Activated T-cell treated with anti-CD3 and anti-CD28 coated beads, Interleukin-2, amount 50 U/mL, for 72 hours (primary cell): ENCODE measurements around the gene MRTFB. TPM values are rescaled to one million over a fixed set of nuclear protein-coding genes. Genes with fewer than 3 reads are reported as not detected.
A peak's percentile ranks its signal among the peaks of the same experiment; 100 is the strongest.

ENCODE experiments used
- ATAC-seq, 2 donors: fragments of 150-1000 bp; cut with Tn5 transposase; replicated peaks in 1 of 2; 2 replicates each; pipeline ENCODE4 v1.10.0; 2021; ENCODE audit warnings: moderate library complexity in 2 of 2, mild to moderate bottlenecking in 1 of 2
- DNase-seq, 2 donors: peaks; one replicate each; pipeline ENCODE4 v3.0.0; 2021 to 2022; ENCODE audit warnings: mixed read lengths in 1 of 2
- H3K27ac Mint-ChIP-seq: one replicate; pipeline ENCODE4 v1.8.0; 2022; ENCODE audit warnings: mild to moderate bottlenecking, moderate library complexity, mixed read lengths
- H3K27me3 Mint-ChIP-seq: one replicate; pipeline ENCODE4 v1.8.0; 2022; ENCODE audit warnings: low read depth, mixed read lengths
- H3K36me3 Mint-ChIP-seq, 2 donors: one replicate each; pipeline ENCODE4 v1.8.0; 2022; ENCODE audit warnings: mixed read lengths in 2 of 2, mild to moderate bottlenecking in 1 of 2; ENCODE audit not compliant: insufficient read depth in 2 of 2
- H3K4me1 Mint-ChIP-seq: one replicate; pipeline ENCODE4 v1.8.0; 2022; ENCODE audit warnings: low read depth, mixed read lengths
- H3K4me3 Mint-ChIP-seq, 2 donors: one replicate each; pipeline ENCODE4 v1.8.0; 2022; ENCODE audit warnings: mild to moderate bottlenecking in 2 of 2, mixed read lengths in 2 of 2, moderate library complexity in 2 of 2
- H3K9me3 Mint-ChIP-seq, 2 donors: one replicate each; pipeline ENCODE4 v1.8.0; 2022; ENCODE audit warnings: mixed read lengths in 2 of 2
- total RNA-seq, 2 donors: library from RNA; stranded (reverse); gene quantifications; one replicate each; pipeline ENCODE4 v1.2.3, GENCODE V29; 2022

MRTFB gene
- total RNA-seq, 2 donors from 2014 or later, result 22.5 to 27.1 TPM

- H3K4me3 Mint-ChIP-seq, result no peak overlapping the region
- no peaks in the 10 kb centered on the region for H3K9me3 Mint-ChIP-seq
- H3K4me1 Mint-ChIP-seq, result peaks cover 28% of the 10 kb centered on the region
- peaks cover 0 to 2% of the 10 kb centered on the region in 2 donors for H3K36me3 Mint-ChIP-seq
- ATAC-seq, result no peak
- H3K27ac Mint-ChIP-seq, result no peak overlapping the region
- no peak for DNase-seq
- no peaks in the 10 kb centered on the region for H3K27me3 Mint-ChIP-seq
Observed at GRCh38 chr16:14074544-14074943, 3.4 kb downstream of the MRTFB start.

- Mint-ChIP-seq H3K9me3 (no peaks in the 10 kb centered on the region), H3K4me1 (peaks cover 21% of the 10 kb centered on the region), H3K27ac (no peak overlapping the region), H3K27me3 (no peaks in the 10 kb centered on the region), H3K36me3 (peaks cover 2 to 6% of the 10 kb centered on the region in 2 donors), H3K4me3 (no peak overlapping the region)
- DNase-seq (no peak), ATAC-seq (no peak)
Observed at GRCh38 chr16:14077918-14078317, 6.8 kb downstream of the MRTFB start.

GRCh38 chr16:14086477-14086876 lies 15.4 kb downstream of the MRTFB start:
- Mint-ChIP-seq H3K9me3 (no peaks in the 10 kb centered on the region), H3K36me3 (no peaks in the 10 kb centered on the region), H3K4me3 (no peak overlapping the region), H3K4me1 (peaks cover 10% of the 10 kb centered on the region), H3K27me3 (no peaks in the 10 kb centered on the region), H3K27ac (no peak overlapping the region)
- no peak for DNase-seq
- ATAC-seq, result no peak

DNA sequence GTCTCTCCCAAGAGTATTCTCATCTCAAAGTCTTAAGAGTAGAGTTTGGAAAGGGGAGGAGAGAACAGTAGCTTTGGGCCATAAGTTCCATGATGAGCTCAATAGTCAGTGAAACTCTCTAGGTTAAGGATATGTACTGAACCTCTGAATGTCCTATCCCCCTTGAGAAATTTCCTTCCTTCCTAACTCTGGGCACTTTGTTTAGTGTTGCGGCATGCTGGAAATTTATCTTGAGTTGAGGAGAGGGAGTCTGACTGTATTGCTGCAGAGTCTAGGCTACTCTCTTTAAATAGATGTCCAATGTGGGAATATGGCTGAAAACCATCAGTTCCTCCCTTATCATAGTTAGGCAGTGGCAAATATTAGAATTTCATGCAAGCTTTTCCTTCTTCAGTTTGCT lies 16.1 kb downstream of the MRTFB start:
- Mint-ChIP-seq H3K27ac (no peak overlapping the region), H3K4me3 (no peak overlapping the region)
- ATAC-seq, result no peak

GRCh38 chr16:14087590-14088154 lies 16.6 kb downstream of the MRTFB start:
- no peak overlapping the region for H3K4me3 Mint-ChIP-seq
- DNase-seq (no peak), ATAC-seq (no peak)
- peaks cover 18% of the 10 kb centered on the region for H3K4me1 Mint-ChIP-seq
- H3K9me3 Mint-ChIP-seq, result no peaks in the 10 kb centered on the region
- no peak overlapping the region for H3K27ac Mint-ChIP-seq
- H3K36me3 Mint-ChIP-seq, result no peaks in the 10 kb centered on the region
- H3K27me3 Mint-ChIP-seq, result no peaks in the 10 kb centered on the region

More for the DNA sequence above, 16.1 kb downstream of the MRTFB start:
- H3K27me3 Mint-ChIP-seq, result no peaks in the 10 kb centered on the region
- no peak for DNase-seq
- H3K4me1 Mint-ChIP-seq, result peaks cover 13% of the 10 kb centered on the region
- H3K36me3 Mint-ChIP-seq, result no peaks in the 10 kb centered on the region
- H3K9me3 Mint-ChIP-seq, result no peaks in the 10 kb centered on the region

DNA sequence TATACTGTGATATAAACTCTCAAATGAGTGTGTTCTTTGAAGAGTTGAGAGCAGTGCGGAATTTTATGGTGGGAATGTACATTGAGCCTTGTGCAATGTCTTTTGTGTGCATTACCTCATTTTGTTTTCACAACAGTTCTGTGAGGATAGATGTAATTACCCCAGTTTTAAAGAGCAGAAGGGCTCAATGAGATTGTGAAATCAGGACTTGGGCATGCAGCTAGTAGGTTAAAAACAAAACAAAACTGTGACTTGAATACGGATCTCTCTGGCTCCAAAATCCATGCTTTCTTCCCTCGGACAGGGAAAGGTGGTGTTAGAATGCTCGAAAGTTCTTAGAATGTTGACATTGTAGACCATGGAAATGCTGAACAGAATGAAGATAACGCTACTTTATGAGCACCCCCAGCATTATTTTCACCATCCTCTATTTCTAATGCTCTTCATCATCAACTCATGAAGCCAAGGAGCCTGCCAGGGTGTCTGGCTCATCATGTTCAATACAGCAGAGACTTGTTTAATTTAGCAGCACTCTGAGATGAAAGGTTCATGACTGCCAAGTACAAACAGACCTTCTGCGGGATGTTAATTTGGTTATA lies 17.1 kb downstream of the MRTFB start:
- Mint-ChIP-seq H3K9me3 (no peaks in the 10 kb centered on the region), H3K27me3 (no peaks in the 10 kb centered on the region), H3K36me3 (no peaks in the 10 kb centered on the region), H3K27ac (no peak overlapping the region), H3K4me1 (peaks cover 18% of the 10 kb centered on the region), H3K4me3 (no peak overlapping the region)
- no peak for ATAC-seq
- DNase-seq, result no peak

DNA sequence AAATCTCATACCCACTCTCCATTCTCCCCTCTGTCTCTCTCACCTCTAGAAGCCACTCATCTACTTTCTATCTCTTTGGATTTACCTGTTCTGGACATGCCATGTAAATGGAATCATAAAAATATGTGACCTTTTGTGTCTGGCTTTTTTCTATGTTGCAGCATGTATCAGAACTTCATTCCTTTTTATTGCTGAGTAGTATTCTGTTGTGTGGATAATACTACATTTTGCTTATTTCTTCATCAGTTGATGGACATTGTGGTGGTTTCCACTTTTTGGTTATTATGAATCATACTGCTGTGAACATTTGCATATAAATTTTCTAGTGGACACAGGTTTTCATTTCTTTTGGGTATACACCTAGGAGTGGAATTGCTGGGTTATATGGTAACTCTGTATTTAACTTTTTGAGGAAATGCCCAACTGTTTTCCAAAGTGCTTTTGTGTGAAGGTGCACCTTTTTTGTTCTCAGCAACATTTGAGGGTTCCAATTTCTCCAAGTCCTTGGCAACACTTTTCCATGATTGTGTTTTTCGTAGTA lies 18.2 kb downstream of the MRTFB start:
- H3K4me1 Mint-ChIP-seq, result peaks cover 24% of the 10 kb centered on the region
- ATAC-seq, result no peak
- no peaks in the 10 kb centered on the region for H3K9me3 Mint-ChIP-seq
- no peaks in the 10 kb centered on the region for H3K27me3 Mint-ChIP-seq
- no peak overlapping the region for H3K27ac Mint-ChIP-seq
- H3K36me3 Mint-ChIP-seq, result no peaks in the 10 kb centered on the region
- DNase-seq, result no peak
- H3K4me3 Mint-ChIP-seq, result no peak overlapping the region

GRCh38 chr16:14092561-14092960 lies 21.4 kb downstream of the MRTFB start:
- no peak overlapping the region for H3K27ac Mint-ChIP-seq
- H3K4me1 Mint-ChIP-seq, result peaks cover 24% of the 10 kb centered on the region
- no peak for ATAC-seq

DNA sequence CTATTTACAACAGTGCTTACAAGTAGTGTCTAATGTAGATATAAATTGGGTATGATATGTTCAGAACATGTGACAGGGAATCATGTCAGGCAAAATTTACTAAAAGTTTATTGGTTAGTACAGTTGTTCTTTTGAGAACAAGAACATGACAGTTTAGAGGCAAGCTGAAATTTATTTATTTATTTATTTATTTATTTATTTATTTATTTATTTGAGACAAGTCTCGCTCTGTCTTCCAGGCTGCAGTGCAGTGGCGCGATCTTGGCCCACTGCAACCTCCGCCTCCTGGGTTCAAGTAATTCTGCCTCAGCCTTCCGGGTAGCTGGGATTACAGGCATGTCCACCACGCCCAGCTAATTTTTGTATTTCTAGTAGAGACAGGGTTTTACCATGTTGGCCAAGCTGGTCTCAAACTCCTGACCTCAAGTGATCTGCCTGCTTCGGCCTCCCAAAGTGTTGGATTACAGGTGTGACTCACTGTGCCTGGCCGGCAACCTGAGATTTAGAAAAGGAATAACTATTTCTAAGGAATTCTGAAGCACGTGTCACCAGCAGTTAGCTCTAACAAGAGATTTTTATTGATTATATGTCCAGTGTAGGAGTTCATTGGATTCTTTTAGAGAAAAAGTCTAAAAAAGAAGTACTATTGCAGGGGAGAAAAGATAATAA lies 24.9 kb downstream of the MRTFB start:
- Mint-ChIP-seq H3K27me3 (no peaks in the 10 kb centered on the region), H3K4me3 (no peak overlapping the region), H3K9me3 (no peaks in the 10 kb centered on the region), H3K27ac (no peak overlapping the region), H3K4me1 (peaks cover 33% of the 10 kb centered on the region), H3K36me3 (peaks cover 0 to 4% of the 10 kb centered on the region in 2 donors)
- ATAC-seq (no peak), DNase-seq (no peak)

More at GRCh38 chr16:14092561-14092960, 21.4 kb downstream of the MRTFB start:
- Mint-ChIP-seq H3K27me3 (no peaks in the 10 kb centered on the region), H3K4me3 (no peak overlapping the region), H3K9me3 (no peaks in the 10 kb centered on the region), H3K36me3 (no peaks in the 10 kb centered on the region)
- DNase-seq, result no peak

DNA sequence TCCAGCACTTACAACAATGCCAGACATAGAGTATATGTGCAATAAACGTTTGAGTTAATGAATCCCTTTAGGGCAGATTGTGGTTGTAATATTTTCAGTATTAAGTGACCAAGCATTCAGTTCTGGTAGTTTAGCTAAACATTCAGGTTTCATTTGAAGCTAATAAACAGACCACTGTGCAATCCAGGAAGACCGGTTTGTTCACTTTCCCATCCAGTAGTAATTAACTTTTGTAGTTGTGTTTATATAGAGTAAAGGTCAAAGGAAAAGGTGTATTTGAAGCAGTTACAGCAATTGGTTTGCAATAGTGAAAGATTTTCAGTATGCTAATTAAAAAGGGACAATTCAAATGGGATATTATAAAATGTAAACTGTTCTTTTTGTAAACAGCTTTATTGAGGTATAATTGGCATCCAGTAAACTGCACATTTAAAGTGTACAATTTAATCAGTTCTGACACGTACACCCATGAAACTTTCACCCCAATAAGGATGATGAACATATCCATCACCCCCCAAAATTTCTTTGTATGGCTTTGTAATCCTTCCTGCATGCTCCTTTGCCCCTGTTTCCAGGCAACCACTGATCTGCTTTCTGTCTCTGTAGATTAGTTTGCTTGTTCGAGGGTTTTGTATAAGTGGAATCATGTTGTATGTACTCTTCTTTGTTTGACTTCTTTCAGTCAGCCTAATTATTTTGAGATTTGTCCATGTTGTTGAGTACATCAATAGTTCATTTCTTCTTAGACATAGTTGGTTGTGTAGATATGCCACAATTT lies 26.3 kb downstream of the MRTFB start:
- peaks cover 37% of the 10 kb centered on the region for H3K4me1 Mint-ChIP-seq
- H3K36me3 Mint-ChIP-seq, result peaks cover 0 to 4% of the 10 kb centered on the region in 2 donors
- H3K9me3 Mint-ChIP-seq, result no peaks in the 10 kb centered on the region
- no peak overlapping the region for H3K27ac Mint-ChIP-seq
- no peaks in the 10 kb centered on the region for H3K27me3 Mint-ChIP-seq
- DNase-seq, result no peak
- ATAC-seq, result no peak
- H3K4me3 Mint-ChIP-seq, result no peak overlapping the region

GRCh38 chr16:14098081-14098480 lies 27.0 kb downstream of the MRTFB start:
- ATAC-seq (no peak), DNase-seq (no peak)
- no peak overlapping the region for H3K4me3 Mint-ChIP-seq
- no peak overlapping the region for H3K27ac Mint-ChIP-seq
- no peaks in the 10 kb centered on the region for H3K27me3 Mint-ChIP-seq
- H3K36me3 Mint-ChIP-seq, result peaks cover 0 to 4% of the 10 kb centered on the region in 2 donors
- peaks cover 33% of the 10 kb centered on the region for H3K4me1 Mint-ChIP-seq
- H3K9me3 Mint-ChIP-seq, result no peaks in the 10 kb centered on the region

DNA sequence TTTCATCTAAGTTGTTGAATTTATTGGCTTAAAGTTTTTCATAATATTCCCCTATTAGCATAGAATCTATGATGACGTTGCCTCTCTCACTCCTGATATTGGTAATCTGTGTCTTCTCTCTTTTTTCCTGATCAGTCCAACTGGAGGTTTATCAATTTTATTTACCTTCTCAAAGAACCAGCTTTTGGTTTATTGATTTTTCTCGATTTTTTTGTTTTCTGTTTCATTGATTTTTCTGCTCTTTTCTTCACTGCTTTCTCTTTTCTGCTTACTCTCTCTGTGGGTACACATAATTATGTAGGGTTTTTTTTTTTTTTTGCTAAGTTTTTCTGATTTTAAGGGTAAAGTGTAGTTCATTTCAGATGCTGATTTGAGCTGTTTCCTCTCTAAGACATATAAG lies 29.7 kb downstream of the MRTFB start:
- Mint-ChIP-seq H3K4me3 (no peak overlapping the region), H3K27ac (peak overlapping the region; percentile 87), H3K27me3 (no peaks in the 10 kb centered on the region), H3K4me1 (peaks cover 35% of the 10 kb centered on the region), H3K36me3 (peaks cover 0 to 4% of the 10 kb centered on the region in 2 donors), H3K9me3 (no peaks in the 10 kb centered on the region)
- no peak for ATAC-seq
- DNase-seq, result no peak

DNA sequence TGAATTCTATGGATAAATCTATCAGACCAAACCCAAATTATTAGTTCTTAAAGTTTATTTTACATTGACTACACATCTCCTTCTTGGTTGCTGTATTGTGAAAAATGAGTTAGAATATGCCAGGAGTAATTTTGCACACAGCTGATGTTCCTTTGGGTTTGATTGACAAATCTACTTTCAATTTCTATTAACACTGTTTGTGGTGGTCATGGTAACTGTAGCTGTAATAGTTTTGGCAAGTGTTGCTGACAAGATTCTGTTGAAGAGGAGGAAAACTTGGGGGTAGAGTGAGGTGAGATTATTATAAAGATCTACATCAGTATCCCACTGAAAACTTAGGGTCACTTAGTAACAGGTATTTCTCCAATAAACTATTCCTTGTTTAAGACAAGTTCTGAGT lies 30.3 kb downstream of the MRTFB start:
- Mint-ChIP-seq H3K27me3 (no peaks in the 10 kb centered on the region), H3K27ac (no peak overlapping the region), H3K36me3 (peaks cover 0 to 4% of the 10 kb centered on the region in 2 donors), H3K4me3 (no peak overlapping the region), H3K4me1 (peaks cover 39% of the 10 kb centered on the region), H3K9me3 (no peaks in the 10 kb centered on the region)
- ATAC-seq, result no peak
- DNase-seq, result no peak
